ENCODE measurements around the gene LAMTOR2. TPM values are rescaled to one million over a fixed set of nuclear protein-coding genes. Genes with fewer than 3 reads are reported as not detected.

Gene LAMTOR2
- total and polyA plus RNA-seq, 2 donors (not counting 1 experiment from before 2014, with no cell fraction given): 56.3 to 84.7 TPM

DNA sequence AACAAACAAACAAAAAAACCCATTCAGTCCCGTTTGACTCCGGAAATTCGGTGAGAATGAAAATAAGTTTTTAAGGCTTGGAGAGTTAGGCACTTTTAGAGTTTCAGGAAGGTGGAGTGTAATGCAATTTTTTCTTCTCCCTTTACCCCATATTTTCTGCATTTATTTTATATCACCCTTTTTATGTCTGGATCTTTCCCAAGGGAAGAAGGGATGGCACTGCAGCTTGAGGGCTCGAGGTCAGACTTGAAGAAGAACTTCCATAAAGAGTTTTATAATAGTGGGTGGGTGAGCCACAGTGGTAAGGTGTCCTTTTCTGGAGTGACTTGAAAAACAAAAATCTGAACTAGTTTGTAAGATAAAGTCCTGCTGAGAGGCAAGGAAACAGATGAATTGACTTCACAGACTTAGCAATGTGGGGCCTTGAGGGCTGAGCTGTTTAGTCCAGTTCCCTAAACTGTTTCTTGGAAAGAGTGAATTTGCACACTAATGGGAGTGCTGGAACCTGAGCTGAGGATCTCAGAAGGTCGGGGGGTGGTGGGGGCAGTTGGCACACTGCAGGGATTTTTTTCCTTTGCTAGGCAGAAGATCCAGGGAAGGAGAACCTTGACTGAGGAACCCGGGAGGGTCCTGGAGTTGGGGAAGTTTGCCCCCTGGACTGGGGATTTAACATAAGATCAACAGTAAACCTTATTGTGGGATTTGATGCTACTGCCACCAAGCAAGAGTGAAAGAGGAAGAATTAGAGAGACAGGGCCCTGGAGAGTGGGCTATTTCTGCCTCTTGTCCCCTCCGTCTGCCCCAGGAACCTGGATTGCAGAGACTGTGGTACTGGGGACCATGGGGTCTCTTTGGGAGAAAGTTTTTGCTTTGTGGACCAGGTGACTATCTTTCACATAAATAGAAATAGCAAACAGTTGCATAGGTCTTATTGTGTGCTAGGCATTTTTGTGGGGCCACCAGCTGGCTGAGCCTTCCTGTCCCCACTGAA lies 29.5 kb downstream of the LAMTOR2 start:
- TF ChIP-seq, protein P1, sequence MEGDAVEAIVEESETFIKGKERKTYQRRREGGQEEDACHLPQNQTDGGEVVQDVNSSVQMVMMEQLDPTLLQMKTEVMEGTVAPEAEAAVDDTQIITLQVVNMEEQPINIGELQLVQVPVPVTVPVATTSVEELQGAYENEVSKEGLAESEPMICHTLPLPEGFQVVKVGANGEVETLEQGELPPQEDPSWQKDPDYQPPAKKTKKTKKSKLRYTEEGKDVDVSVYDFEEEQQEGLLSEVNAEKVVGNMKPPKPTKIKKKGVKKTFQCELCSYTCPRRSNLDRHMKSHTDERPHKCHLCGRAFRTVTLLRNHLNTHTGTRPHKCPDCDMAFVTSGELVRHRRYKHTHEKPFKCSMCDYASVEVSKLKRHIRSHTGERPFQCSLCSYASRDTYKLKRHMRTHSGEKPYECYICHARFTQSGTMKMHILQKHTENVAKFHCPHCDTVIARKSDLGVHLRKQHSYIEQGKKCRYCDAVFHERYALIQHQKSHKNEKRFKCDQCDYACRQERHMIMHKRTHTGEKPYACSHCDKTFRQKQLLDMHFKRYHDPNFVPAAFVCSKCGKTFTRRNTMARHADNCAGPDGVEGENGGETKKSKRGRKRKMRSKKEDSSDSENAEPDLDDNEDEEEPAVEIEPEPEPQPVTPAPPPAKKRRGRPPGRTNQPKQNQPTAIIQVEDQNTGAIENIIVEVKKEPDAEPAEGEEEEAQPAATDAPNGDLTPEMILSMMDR (conservative IDR thresholded peaks at IDR 0.05 in 1 of 2, IDR thresholded peaks at IDR 0.05 in 1 of 2; ENCODE audit: low read depth in 1 of 2, low read length in 2 of 2): no peak
- TF ChIP-seq EZH2 (IDR thresholded peaks at IDR 0.05; ENCODE audit: low read length, missing control alignments): no peak
- H2AFZ ChIP-seq (ENCODE audit: low read length): no peak overlapping the region
- H3K36me3 ChIP-seq (ENCODE audit: control insufficient read depth, insufficient read depth, low read length): no peaks in the 10 kb centered on the region
- H3K27ac ChIP-seq (ENCODE audit: insufficient read depth, low read length): no peak overlapping the region
- H3K4me2 ChIP-seq (ENCODE audit: extremely low read depth, insufficient read depth, low read length): peak overlapping the region; percentile 1
- no peaks in the 10 kb centered on the region for H4K20me1 ChIP-seq (ENCODE audit: control insufficient read depth, extremely low read depth, insufficient read depth, low read length)
- no peaks in the 10 kb centered on the region for H3K27me3 ChIP-seq (ENCODE audit: control insufficient read depth, insufficient read depth, low read length)
- no peaks in the 10 kb centered on the region for H3K9me3 ChIP-seq (ENCODE audit: control insufficient read depth, insufficient read depth, low read depth, low read length)
- peaks cover 3% of the 10 kb centered on the region for H3K4me1 ChIP-seq (ENCODE audit: control insufficient read depth, extremely low read depth, insufficient read depth, low read length)
- H3K4me3 ChIP-seq (replicated peaks in 1 of 4; ENCODE audit: control extremely low read depth in 1 of 4, insufficient read depth in 1 of 4, low read depth in 3 of 4, low read length in 4 of 4): peak overlapping the region in 2 of 4 experiments; percentile 72 to 83
- H3K9ac ChIP-seq (ENCODE audit: insufficient read depth, low read length): no peak overlapping the region
- H3K79me2 ChIP-seq (ENCODE audit: control insufficient read depth, insufficient read depth, low read length): no peaks in the 10 kb centered on the region
- no peak for DNase-seq (ENCODE audit: low read depth in 2 of 2)

GRCh38 chr1:156086256-156086662 lies 31.7 kb downstream of the LAMTOR2 start:
- Histone ChIP-seq H3K4me2 (ENCODE audit: extremely low read depth, insufficient read depth, low read length) (no peak overlapping the region), H3K4me1 (ENCODE audit: control insufficient read depth, extremely low read depth, insufficient read depth, low read length) (peaks cover 3% of the 10 kb centered on the region), H3K9ac (ENCODE audit: insufficient read depth, low read length) (no peak overlapping the region), H3K27me3 (ENCODE audit: control insufficient read depth, insufficient read depth, low read length) (no peaks in the 10 kb centered on the region), H2AFZ (ENCODE audit: low read length) (no peak overlapping the region), H3K36me3 (ENCODE audit: control insufficient read depth, insufficient read depth, low read length) (no peaks in the 10 kb centered on the region), H3K27ac (ENCODE audit: insufficient read depth, low read length) (no peak overlapping the region), H3K4me3 (replicated peaks in 1 of 4; ENCODE audit: control extremely low read depth in 1 of 4, insufficient read depth in 1 of 4, low read depth in 3 of 4, low read length in 4 of 4) (no peak overlapping the region), H3K9me3 (ENCODE audit: control insufficient read depth, insufficient read depth, low read depth, low read length) (no peaks in the 10 kb centered on the region), H4K20me1 (ENCODE audit: control insufficient read depth, extremely low read depth, insufficient read depth, low read length) (no peaks in the 10 kb centered on the region), H3K79me2 (ENCODE audit: control insufficient read depth, insufficient read depth, low read length) (no peaks in the 10 kb centered on the region)
- DNase-seq (ENCODE audit: low read depth in 2 of 2): peak; percentile 36 to 73
- TF ChIP-seq, protein P1 (conservative IDR thresholded peaks at IDR 0.05 in 1 of 2, IDR thresholded peaks at IDR 0.05 in 1 of 2; ENCODE audit: low read depth in 1 of 2, low read length in 2 of 2): no peak
- no peak for TF ChIP-seq EZH2 (IDR thresholded peaks at IDR 0.05; ENCODE audit: low read length, missing control alignments)

DNA sequence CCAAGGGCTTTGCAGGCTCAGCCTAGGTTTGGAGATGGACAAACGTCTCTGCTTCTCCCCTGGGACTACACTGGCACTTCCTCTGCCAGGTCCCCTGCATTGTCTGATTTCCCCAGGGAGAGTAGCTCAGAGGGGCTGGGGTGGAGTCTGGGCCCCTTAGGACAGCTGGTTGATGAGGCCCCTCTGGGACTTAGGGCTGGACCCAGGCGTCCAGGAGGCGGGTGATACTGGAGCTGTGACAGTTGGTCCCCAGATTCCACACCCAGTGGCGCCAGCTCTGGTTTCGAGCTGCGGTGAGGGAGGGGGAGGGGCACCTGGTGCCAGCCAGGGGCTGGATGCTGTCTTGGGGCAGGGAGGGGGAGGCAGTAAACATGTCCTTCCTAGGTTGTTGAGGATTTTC lies 35.1 kb downstream of the LAMTOR2 start:
- H3K4me3 ChIP-seq (replicated peaks in 1 of 4; ENCODE audit: control extremely low read depth in 1 of 4, insufficient read depth in 1 of 4, low read depth in 3 of 4, low read length in 4 of 4): no peak overlapping the region
- H2AFZ ChIP-seq (ENCODE audit: low read length): no peak overlapping the region
- no peak overlapping the region for H3K4me2 ChIP-seq (ENCODE audit: extremely low read depth, insufficient read depth, low read length)
- no peaks in the 10 kb centered on the region for H3K36me3 ChIP-seq (ENCODE audit: control insufficient read depth, insufficient read depth, low read length)
- no peak for DNase-seq (ENCODE audit: low read depth in 2 of 2)
- H3K27me3 ChIP-seq (ENCODE audit: control insufficient read depth, insufficient read depth, low read length): no peaks in the 10 kb centered on the region
- no peak for TF ChIP-seq EZH2 (IDR thresholded peaks at IDR 0.05; ENCODE audit: low read length, missing control alignments)
- TF ChIP-seq, protein P1 (conservative IDR thresholded peaks at IDR 0.05 in 1 of 2, IDR thresholded peaks at IDR 0.05 in 1 of 2; ENCODE audit: low read depth in 1 of 2, low read length in 2 of 2): no peak
- no peaks in the 10 kb centered on the region for H3K79me2 ChIP-seq (ENCODE audit: control insufficient read depth, insufficient read depth, low read length)
- peaks cover 3% of the 10 kb centered on the region for H3K4me1 ChIP-seq (ENCODE audit: control insufficient read depth, extremely low read depth, insufficient read depth, low read length)
- no peak overlapping the region for H3K9ac ChIP-seq (ENCODE audit: insufficient read depth, low read length)
- no peak overlapping the region for H3K27ac ChIP-seq (ENCODE audit: insufficient read depth, low read length)
- no peaks in the 10 kb centered on the region for H4K20me1 ChIP-seq (ENCODE audit: control insufficient read depth, extremely low read depth, insufficient read depth, low read length)
- H3K9me3 ChIP-seq (ENCODE audit: control insufficient read depth, insufficient read depth, low read depth, low read length): no peaks in the 10 kb centered on the region

Measured in fibroblast of lung (primary cell).